Left lung (tissue), 10 donors: ENCODE results near the gene ADNP. TPM values are rescaled to one million over a fixed set of nuclear protein-coding genes. Genes with fewer than 3 reads are reported as not detected.
A peak's percentile ranks its signal among the peaks of the same experiment; 100 is the strongest.

Source experiments
- ATAC-seq: fragments of 200-7000 bp; cut with Tn5 transposase; one replicate; pipeline ENCODE4 v1.9.1; 2020; ENCODE audit warnings: moderate library complexity
- DNase-seq, 4 donors: peaks; one replicate each; pipeline ENCODE4 v3.0.0-alpha.2; 2013 to 2020
- H3K27ac ChIP-seq, 2 donors: fragments of 200-600 bp; sonication (generic) in 1 of 2; one replicate each; pipeline versions ENCODE4 v1.5.0 to v1.8.0; 2020 to 2021
- H3K27me3 ChIP-seq, 2 donors: fragments of 200-600 bp; sonication (generic) in 1 of 2; one replicate each; pipeline versions ENCODE4 v1.5.0 to v1.8.0; 2020 to 2021
- H3K36me3 ChIP-seq, 2 donors: fragments of 200-600 bp; sonication (generic) in 1 of 2; one replicate each; pipeline versions ENCODE4 v1.5.0 to v1.8.0; 2020 to 2021
- H3K4me1 ChIP-seq, 2 donors: fragments of 200-600 bp; one replicate each; pipeline ENCODE4 v1.8.0; 2021
- H3K4me3 ChIP-seq, 2 donors: fragments of 200-600 bp; sonication (generic) in 1 of 2; one replicate each; pipeline versions ENCODE4 v1.5.0 to v1.8.0; 2020 to 2021; ENCODE audit warnings: mild to moderate bottlenecking in 1 of 2
- H3K9me3 ChIP-seq, 2 donors: fragments of 200-600 bp; sonication (generic) in 1 of 2; one replicate each; pipeline versions ENCODE4 v1.5.0 to v1.8.0; 2020 to 2021
- CTCF ChIP-seq, 2 donors: fragments of 200-600 bp; sonication (generic) in 1 of 2; IDR thresholded peaks; one replicate each; pipeline versions ENCODE4 v1.5.0 to v1.8.0; 2021; ENCODE audit warnings: antibody characterized with exemption in 2 of 2
- intact Hi-C, 2 donors: fragments of 100-400 bp; cut with DNase I; formaldehyde crosslinking; loops; one replicate each; pipeline versions ENCODE4 v1.11.2 to v1.14.2; 2022
- polyA plus RNA-seq, 6 donors: library from polyadenylated mRNA; unstranded; fragments of 120-200 nt; gene quantifications; one replicate each; pipeline ENCODE4 v1.2.1, GENCODE V29; 2013; ENCODE audit not compliant: insufficient read length in 6 of 6
- total RNA-seq, 2 donors: library from RNA; stranded (reverse); fragmentation: NEBNext Ultra II Directional; extraction: Animal tissue kit (Norgen Biotek cat#: 25700); gene quantifications; one replicate each; pipeline ENCODE4 v1.2.1, GENCODE V29; 2021
- donor health status: DM: no; HTN: yes; CAD: no.
- donor health status: DM: no; HTN: no; CAD: no.

ADNP gene
- total and polyA plus RNA-seq, 8 donors: 51.9 to 130 (median 112) TPM

GRCh38 chr20:50865591-50865990, 65.6 kb downstream of the ADNP start:
- Histone ChIP-seq H3K9me3 (no peaks in the 10 kb centered on the region), H3K4me3 (no peak overlapping the region), H3K27ac (no peak overlapping the region), H3K27me3 (no peaks in the 10 kb centered on the region), H3K4me1 (no peaks in the 10 kb centered on the region), H3K36me3 (no peaks in the 10 kb centered on the region)
- TF ChIP-seq CTCF (IDR thresholded peaks at IDR 0.05): no peak
- DNase-seq (peak in 1 of 4 donors; percentile 62), ATAC-seq (no peak)
- intact Hi-C loops: no loop called here

- no peak overlapping the region for H3K27ac ChIP-seq
- DNase-seq: peak in 1 of 4 donors; percentile 37
- ATAC-seq: no peak
- H3K4me1 ChIP-seq: no peaks in the 10 kb centered on the region
- H3K27me3 ChIP-seq: no peaks in the 10 kb centered on the region
- no peaks in the 10 kb centered on the region for H3K36me3 ChIP-seq
- intact Hi-C loops: no loop called here
- no peak overlapping the region for H3K4me3 ChIP-seq
- no peak for TF ChIP-seq CTCF (IDR thresholded peaks at IDR 0.05)
- H3K9me3 ChIP-seq: no peaks in the 10 kb centered on the region
Observed at GRCh38 chr20:50865114-50865513, 66.1 kb downstream of the ADNP start.

- Histone ChIP-seq H3K4me3 (no peak overlapping the region), H3K9me3 (no peaks in the 10 kb centered on the region), H3K27ac (no peak overlapping the region), H3K36me3 (no peaks in the 10 kb centered on the region), H3K4me1 (no peaks in the 10 kb centered on the region), H3K27me3 (no peaks in the 10 kb centered on the region)
- ATAC-seq (no peak), DNase-seq (peak in 1 of 4 donors; percentile 60)
- intact Hi-C loops: no loop called here
- TF ChIP-seq CTCF (IDR thresholded peaks at IDR 0.05): no peak
Observed at GRCh38 chr20:50862546-50862945, 68.7 kb downstream of the ADNP start.

GRCh38 chr20:50861012-50861411, 70.2 kb downstream of the ADNP start:
- Histone ChIP-seq H3K27me3 (no peaks in the 10 kb centered on the region), H3K4me1 (no peaks in the 10 kb centered on the region), H3K36me3 (no peaks in the 10 kb centered on the region), H3K9me3 (no peaks in the 10 kb centered on the region), H3K27ac (no peak overlapping the region), H3K4me3 (no peak overlapping the region)
- no peak for TF ChIP-seq CTCF (IDR thresholded peaks at IDR 0.05)
- intact Hi-C loops: no loop called here
- ATAC-seq: no peak
- DNase-seq: no peak

GRCh38 chr20:50859161-50859560, 72.1 kb downstream of the ADNP start:
- no peak for DNase-seq
- Histone ChIP-seq H3K36me3 (no peaks in the 10 kb centered on the region), H3K27ac (no peak overlapping the region), H3K4me1 (no peaks in the 10 kb centered on the region), H3K9me3 (no peaks in the 10 kb centered on the region), H3K27me3 (no peaks in the 10 kb centered on the region), H3K4me3 (no peak overlapping the region)
- ATAC-seq: no peak
- intact Hi-C loops: no loop called here
- TF ChIP-seq CTCF (IDR thresholded peaks at IDR 0.05): no peak
